Activated gamma-delta T cell treated with anti-CD3 and anti-CD28 coated beads, Interleukin-2, amount 50 U/mL, for 16 hours (primary cell): ENCODE data around the gene KCNK15.
A peak's percentile ranks its signal among the peaks of the same experiment; 100 is the strongest.

Experiments
- DNase-seq: peaks from one replicate; pipeline ENCODE4 v3.0.0-alpha.2; 2020; ENCODE audit warnings: low read depth

KCNK15 gene

GRCh38 chr20:44736170-44737021 is 9.3 kb upstream of the KCNK15 start:
- no peak for DNase-seq

- DNase-seq, result no peak
Observed at GRCh38 chr20:44737116-44737515, 8.5 kb upstream of the KCNK15 start.

GRCh38 chr20:44738813-44739477 is 6.7 kb upstream of the KCNK15 start:
- no peak for DNase-seq

- no peak for DNase-seq
Observed at GRCh38 chr20:44739942-44740341, 5.7 kb upstream of the KCNK15 start.

DNA sequence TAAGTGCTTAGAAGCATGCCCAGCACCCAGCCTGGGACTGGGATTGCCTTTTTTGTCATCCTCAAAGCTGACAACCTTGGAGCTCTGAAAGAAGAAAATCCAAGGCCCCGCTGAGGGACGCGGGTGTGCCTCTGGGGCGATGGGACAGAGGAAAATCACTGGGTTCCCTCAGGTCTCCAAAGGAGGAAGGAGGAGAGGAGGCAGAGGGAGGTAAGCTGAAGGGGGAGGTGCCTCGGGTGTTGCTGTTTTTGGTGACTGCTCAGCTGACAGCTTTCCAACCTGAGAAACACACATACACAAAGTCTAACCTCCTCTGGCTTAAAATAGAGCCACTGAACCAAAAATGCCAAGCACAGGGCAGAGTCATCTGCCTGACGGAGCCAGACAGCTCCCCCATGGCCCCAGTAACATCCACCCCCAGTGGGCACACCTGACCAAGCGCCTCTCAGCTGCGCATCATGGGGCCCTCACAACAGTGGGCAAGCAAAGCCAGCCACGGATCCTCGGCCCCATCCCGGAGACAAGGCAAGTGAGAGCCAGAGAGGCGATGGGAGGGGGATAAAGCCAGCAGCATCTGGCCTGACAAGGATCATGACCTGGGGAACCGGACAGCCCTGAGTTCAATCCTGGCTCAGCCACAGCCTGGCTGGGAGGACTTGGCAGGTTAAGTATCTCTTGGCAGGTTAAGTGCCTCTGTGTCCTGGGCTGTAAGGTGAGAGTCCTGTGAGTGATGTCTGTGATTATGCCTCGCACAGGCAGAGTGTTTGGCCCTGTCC is 3.2 kb upstream of the KCNK15 start:
- DNase-seq, result no peak

DNA sequence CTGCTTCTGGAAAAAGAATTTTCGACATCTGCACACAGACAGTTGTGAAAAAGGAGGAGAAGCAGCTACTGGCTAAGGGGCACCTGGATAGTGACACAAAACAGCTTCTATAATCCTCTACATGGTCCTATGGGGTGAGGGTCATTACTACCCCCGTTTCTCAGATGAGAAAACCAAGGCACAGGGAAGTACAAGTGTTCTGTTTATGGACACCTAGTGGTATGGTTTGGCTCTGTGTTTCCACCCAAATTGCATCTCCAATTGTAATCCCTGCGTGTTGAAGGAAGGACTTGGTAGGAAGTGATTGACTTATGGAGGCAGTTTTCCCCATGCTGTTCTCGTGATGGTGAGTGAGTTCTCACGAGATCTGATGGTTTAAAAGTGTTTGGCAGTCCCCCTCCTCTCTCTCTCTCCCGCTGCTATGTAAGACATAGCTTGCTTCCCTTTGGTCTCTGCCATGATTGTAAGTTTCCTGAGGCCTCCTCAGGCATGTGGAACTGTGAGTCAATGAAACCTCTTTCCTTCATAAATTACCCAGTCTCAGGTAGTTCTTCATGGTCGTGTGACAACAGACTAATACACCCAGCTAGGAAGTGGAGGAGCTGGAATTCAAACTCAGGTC is 2.5 kb upstream of the KCNK15 start:
- no peak for DNase-seq

DNA sequence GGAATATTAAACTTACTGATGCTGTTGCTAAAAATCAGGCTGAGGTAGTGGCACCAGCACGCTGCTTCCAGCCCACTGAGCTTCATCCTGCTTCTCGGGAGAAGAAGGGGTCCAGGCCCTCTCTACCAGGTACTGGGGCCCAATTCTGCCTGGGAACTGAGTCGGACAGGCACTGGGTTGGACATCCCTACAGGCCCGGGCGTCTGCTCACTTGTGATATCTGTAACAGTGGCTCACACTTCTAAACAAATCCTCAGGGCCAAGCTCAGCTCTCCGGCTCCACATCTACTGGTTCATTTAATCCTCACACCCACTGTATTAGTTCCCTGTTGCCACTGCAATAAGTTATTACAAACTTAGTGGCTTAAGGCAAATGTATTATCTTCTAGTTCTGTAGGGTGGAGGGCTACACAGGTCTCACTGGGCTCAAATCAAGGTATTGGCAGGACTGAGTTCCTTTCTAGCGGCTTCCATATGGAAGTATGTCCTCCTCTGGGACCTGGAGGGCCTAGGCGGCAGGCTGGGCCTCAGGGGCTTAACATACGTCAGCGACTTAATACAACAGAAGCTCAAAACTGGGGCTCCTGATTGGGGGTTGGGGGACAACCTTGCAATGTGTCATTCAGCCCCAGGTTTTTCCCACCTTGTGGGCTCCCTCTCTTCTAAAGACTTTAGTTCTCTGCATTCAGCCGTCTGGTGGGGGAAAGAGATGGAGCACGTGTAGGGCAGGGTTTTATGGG is 1.6 kb upstream of the KCNK15 start:
- no peak for DNase-seq

DNA sequence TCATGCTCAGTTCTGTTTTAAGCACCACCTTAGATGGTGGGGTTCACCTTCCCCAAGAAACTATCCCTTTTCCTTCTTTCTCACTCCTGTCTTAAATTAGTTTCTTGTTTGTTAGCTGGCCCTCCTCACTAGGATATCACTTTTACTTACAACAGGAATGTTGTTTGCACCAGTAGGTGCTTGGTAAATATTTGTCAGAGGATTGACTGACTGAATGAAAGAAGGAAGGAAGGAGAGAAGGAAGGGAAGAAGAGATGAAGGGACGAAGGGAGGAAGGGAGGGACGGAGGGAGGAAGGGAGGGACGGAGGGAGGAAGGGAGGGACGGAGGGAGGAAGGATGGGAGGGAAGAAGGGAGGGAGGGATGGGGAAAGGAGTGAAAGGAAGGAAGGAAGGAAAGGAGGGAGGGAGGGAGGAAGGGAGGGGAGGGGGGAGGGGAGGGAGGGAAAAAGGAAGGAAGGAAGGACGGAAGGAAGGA is 505 bp upstream of the KCNK15 start:
- no peak for DNase-seq

DNA sequence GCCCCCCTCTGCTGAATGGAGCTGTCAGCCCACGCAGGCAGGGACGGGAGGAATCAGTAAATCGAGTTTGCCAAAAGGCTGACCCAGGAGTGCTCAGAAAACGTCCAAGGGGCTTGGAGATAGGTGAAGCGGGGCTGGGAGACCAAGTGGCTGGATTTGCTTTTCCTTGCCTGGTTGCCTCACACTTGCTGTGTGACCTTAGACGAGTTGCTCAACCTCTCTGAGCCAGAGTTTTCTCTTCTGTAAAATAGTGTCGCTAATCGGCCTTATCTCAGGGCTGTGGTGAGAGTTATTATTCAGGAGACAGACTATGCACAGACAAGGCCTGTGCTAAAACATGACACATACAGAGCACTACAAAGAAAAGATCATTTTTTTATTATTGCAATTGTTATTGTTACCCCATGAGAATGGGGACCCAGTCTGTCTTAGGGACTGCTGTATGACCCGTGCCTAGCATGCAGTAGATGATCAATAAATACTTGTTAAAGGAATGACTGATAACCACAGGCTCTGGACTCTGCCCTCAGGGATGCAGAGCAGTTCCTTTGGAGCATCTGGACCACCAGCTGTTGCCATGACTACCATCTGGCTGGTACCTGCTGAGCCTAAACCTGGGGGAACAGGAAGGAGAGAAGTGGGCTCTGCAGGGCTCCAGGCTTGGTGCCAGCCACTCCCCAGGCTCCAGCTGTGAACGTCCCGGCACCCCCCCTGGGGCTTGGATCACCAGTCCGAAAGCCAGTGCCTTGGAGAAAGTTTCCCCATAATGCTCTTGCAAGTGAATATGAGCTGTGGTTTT is 901 bp downstream of the KCNK15 start:
- no peak for DNase-seq

DNA sequence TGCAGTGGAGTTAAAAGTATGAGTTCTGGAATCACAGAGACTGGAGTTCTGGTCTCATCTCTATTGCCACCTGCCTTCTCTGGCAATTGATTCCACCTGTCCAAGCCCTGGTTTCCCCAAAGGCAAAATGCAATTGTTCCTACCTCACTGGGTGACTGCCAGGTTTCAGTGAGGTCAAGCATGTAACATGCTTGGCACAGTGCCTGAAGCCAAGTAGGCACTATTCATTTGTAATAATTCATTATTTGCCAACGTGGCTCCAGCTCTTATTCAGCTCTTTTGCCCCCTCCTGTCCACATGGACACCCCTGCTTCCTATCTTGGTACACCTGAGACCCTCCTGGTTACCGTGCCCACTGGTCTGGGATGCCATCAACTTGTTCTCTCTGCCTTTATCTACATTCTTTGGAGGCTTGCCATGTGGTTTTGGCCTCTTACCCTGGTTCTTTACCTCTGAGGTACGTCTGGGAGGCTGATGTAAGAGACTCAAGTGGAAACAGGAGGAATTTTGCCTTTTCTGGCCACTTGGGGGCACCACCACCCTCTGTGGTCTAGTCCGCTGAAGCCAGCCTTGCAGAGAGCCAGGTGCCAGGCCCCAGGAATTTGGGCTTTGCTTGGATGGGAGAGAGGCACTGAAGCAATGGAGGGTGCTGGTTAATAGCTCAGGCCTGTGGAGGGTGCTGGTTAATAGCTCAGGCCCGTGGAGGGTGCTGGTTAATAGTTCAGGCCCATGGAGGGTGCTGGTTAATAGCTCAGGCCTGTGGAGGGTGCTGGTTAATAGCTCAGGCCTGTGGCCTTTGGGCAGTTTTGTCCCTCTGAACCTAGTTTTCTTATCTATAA is 1.7 kb downstream of the KCNK15 start:
- peak; percentile 16 for DNase-seq

DNA sequence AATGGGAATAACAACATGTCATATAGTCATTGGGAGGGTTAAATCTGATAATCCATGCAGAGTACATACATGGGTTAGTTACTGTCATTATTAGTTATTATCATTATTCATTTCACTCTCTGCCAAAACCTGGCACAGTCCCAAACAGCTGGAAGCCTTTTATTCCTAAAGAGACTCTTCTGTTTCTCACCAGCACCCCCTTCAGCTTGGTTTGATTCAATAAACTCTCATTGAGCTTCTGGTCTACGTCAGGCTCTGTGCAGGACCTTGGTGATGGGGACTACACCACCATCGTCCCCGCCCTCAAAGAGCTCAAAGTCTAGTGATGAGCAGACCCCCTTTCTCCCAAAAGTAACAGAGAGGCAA is 2.3 kb downstream of the KCNK15 start:
- no peak for DNase-seq

DNA sequence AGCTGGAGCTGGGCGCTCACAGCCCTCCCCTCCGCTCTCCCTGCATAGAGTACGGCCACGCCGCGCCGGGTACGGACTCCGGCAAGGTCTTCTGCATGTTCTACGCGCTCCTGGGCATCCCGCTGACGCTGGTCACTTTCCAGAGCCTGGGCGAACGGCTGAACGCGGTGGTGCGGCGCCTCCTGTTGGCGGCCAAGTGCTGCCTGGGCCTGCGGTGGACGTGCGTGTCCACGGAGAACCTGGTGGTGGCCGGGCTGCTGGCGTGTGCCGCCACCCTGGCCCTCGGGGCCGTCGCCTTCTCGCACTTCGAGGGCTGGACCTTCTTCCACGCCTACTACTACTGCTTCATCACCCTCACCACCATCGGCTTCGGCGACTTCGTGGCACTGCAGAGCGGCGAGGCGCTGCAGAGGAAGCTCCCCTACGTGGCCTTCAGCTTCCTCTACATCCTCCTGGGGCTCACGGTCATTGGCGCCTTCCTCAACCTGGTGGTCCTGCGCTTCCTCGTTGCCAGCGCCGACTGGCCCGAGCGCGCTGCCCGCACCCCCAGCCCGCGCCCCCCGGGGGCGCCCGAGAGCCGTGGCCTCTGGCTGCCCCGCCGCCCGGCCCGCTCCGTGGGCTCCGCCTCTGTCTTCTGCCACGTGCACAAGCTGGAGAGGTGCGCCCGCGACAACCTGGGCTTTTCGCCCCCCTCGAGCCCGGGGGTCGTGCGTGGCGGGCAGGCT is 4.6 kb downstream of the KCNK15 start:
- no peak for DNase-seq

GRCh38 chr20:44752099-44752931 is 6.7 kb downstream of the KCNK15 start:
- DNase-seq, result no peak

DNA sequence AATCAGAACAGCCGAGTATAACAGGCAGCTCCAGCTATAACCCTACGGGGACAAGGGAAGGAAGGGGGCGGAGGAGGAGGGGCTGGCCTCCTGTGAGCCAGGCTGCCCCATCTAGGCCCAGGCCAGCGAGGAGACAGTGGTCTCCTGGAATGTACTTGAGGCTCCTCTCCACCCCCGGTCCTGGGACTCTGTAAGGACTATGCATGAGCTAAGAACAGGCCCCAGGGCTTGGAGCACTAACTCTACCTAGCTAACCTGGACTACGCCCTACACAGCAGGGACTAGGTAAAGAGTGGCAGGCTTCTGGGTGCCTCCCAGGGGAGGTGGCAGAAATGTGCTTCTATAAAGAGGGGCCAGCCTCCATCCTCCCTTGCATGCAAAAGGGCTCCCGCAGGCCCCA is 8.9 kb downstream of the KCNK15 start:
- DNase-seq, result no peak

- no peak for DNase-seq
Observed at GRCh38 chr20:44756011-44756688, 10.5 kb downstream of the KCNK15 start.

DNA sequence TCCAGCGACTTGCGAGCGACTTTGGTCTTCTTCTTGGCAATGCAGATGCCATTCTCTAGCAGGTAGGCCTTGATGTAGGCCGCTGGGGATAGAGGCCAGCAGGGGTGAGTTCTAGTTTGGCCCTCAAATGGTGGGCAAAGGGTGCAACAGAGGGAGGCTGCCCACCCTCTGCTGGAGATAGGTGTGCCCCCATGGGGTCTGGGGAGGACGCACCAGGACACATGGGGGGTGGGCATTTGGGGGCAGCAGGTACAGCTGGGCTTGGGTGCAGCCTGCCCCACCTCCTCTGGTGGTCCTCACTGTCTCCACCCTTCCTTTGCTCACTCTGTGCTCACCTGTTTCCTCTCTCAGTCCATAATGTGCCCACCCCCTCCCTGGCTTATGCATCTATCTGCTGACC is 11.3 kb downstream of the KCNK15 start:
- DNase-seq, result no peak

DNA sequence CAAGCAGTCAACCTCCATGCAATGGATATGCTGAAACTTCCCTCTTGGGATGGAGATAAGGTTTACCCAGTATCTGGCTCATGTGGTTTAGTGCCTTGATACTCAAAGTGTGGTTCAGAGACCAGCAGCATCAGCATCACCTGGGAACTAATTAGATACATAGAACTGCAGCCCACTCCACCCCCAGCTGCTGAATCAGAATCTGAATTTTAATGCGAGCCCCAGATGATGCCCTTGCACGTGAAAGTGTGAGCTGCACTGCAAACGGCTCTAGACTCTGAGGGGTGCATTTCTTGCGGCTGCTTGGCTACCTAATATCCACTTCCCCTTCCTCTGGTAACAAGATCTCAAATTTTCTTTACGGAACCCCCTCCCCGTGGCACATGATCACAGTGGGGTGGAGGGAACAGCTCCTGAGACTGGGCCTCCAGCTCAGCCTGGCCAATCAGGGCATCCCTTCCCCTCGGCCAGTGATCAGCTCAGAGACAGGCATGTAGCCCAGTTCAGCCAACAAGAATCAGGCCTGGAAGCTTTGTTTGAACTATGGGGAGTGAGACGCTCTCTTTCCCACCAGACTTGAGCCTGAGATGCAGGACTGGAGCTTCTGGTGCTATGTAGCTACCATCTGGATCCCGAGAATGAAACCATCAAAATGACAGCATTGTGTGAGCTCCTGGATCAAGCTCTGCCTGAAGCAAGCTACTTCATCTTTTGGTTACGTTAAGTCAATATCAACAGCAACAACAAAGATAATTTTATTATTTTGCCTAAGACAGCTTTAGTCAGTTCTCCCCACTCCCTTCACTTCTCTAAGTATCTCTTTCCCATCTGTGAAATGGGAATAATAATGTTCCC is 12.8 kb downstream of the KCNK15 start:
- no peak for DNase-seq
